Activated T-cell treated with anti-CD3 and anti-CD28 coated beads, Interleukin-2, amount 50 U/mL, for 48 hours (primary cell): ENCODE results near the gene BAHD1.

Experiments
- DNase-seq, 2 experiments: peaks; one replicate each; pipeline ENCODE4 v3.0.0-alpha.2; 2020

The BAHD1 gene

DNA sequence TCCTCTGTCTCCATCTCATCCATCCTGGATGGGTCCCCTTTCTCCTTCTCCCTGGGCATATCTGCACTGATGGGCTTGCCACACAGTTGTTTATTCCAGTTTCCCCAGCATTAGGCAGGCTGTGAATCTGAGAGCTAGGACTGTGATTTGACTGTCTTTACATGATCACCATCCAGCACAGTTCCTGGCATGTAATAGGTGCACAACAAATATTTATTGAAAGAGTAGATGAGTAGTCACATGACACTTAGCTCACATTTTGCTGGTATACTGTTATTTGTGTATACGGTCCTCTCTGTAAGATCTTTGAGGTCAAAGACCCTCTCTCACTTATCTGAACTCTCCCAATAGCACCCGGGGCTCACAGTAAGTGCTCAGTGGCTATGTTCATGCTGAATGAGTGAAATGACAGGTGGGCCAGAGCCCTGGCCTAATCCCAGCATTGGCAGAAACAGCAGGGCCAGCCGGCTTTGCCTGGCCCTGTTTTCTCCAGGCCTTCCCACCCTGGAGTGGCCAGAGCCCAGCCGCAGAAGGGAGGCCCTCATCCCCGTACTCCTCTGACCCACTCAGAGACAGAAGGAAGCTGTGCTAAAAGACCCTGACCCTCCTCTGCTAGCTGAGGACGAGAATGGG is 16.2 kb upstream of the BAHD1 start:
- DNase-seq: no peak

DNA sequence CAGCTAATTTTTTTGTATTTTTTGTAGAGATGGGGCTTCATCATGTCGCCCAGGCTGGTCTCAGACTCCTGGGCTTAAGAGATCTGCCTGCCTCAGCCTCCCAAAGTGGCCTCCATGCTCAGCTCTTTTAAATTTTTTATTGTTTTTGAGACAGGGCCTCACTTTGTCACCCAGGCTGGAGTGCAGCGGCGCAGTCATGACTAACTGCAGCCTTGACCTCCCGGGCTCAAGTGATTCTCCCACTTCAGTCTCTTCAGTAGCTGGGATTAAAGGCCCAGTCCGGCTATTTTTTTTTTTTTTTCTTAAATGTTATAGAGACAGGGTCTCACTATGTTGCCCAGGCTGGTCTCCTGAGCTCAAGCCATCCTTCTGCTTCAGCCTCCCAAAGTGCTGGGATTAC is 15.1 kb upstream of the BAHD1 start:
- no peak for DNase-seq

DNA sequence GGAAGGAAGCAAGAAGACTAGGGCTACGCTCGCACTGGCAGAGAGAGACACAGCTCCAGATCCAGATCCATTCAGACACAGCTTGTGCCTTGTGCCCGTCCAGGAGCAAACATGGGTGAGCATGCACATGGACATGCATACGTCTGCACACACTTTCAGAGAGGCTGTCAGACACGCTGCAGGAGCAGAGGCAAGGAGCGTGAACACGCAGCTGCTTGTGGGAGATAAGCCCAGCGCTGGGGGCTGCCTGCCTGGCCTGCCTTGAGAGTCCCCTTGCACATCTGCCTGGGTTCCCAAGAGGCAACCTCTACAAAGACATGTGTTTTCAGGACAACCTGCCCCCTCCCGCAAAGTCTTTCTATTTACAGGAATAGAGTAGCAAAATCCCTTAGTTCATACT is 13.6 kb upstream of the BAHD1 start:
- DNase-seq: no peak

DNA sequence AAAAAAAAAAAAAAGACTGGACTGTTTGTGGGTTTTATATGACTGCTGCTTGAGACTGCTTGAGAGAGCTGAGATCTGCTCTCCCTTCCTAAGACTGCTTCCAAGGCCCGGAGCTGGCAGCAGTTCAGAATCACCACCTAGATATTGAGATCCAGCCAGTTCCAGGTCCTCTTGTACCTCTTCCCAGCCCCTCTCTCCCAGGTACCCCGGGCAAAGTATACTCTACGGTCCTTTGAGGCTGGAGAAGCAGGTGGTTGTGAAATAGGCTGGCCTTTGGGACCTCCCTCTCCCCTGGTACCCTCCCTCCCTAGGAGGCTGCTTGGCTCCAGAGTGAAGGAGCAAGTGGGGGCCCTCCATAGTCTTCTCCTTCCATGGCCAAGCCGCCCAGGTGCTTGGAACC is 12.6 kb upstream of the BAHD1 start:
- DNase-seq: no peak

DNA sequence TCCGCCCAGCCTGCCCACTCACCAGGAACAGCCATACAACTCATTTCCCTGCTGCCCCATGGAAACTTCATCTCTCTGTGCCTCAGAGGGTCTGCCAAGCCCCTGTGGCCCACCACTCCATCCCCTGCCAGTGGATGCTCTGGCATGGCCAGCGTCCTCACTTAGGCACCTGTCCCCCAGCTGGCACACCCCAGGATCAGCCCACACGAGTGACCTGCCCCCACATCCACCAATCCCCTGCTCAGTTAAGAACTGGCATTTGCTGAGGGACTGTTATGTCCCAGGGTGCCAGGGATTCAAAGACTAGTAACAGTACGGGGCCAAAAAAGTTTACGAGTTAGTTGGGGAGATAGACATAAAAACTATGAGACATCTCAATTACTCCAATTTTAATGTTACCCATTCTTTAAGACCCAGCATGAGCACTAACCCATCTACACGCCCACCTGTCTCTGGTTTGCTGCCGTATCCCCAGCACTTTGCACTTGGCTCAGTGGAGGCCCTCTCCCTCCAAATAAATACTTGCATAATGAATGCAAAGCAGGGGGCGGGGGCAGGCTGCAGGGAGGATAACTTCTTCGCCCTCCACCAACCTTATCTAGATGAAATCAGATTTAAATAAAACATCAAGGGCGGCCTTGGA is 11.6 kb upstream of the BAHD1 start:
- DNase-seq: no peak

DNA sequence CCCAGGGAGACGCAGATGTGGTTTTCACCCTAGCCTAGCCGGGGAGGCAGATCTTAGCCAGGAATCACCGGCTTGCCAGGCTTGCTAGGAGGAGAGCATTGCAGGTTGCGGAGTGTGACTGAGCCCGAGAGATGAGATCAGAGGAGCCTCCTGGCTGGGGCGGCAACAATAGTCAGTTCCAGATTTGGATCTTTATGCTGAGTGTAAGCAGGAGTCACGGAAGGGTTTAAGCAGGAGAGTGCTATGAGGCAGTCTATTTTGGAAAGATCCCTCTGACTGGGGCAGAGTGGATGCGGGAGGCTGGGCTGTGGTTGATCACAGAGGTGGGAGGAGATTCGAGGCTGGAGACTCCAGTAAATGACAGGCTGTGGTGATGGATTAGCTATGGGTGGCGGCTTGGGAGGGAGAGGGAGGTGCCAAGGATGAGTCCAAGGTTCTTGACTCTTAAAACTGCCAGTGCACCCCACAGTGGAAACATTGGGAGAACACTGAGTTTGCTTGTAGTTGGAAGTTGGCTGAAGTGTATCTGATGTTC is 10.4 kb upstream of the BAHD1 start:
- DNase-seq: no peak

DNA sequence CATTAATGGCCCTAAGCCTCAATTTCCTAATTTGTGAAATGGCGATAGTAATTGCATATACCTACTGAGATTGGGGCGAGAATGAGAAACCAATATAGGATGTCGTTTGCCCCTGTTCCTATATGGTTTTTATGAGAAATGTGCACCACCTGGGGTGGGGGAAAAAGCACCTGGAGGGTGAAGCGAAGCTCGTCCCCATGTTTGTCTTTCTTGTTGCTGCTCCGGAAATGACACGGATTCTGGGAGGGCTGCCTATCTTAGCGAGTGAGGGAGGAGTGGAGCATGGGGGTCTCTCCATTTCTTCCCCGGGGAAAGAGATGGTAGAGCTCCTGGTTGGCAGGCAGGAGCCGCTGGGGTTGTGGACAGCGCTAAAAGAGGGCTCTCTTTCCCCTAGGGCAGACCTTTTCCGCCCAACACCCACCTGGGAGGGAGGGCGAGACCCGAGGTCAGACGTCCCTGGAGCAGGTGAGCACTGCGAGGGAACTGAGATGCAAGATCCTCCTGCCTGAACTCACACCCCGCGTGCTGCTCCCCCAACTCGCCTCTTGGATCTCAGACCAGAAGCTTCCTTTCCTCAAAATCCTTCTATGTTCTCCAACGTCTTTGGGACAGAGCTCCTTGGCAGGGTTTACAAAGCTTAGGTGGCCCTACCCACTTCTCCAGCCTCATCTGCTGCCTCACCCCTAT is 5.6 kb upstream of the BAHD1 start:
- DNase-seq: no peak

DNA sequence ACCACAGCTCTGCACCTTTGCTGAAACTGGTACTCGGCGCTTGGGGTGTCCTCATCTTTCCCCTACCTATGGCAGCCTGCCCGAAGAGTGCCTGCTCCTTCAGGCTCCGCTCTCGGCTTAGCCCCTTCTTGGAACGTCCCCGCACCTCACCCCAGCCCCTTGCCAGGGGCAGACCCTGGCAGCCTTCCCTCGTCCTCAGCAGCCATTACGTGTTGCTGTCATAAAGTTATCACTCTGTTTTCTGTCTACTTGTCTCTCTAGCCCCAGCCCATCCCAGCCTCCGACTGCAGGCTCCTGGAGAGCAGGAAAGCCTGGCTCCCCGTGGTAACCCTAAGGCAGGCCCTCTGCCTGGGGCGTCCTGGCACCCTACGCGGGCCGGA is 5.1 kb upstream of the BAHD1 start:
- DNase-seq: no peak

DNA sequence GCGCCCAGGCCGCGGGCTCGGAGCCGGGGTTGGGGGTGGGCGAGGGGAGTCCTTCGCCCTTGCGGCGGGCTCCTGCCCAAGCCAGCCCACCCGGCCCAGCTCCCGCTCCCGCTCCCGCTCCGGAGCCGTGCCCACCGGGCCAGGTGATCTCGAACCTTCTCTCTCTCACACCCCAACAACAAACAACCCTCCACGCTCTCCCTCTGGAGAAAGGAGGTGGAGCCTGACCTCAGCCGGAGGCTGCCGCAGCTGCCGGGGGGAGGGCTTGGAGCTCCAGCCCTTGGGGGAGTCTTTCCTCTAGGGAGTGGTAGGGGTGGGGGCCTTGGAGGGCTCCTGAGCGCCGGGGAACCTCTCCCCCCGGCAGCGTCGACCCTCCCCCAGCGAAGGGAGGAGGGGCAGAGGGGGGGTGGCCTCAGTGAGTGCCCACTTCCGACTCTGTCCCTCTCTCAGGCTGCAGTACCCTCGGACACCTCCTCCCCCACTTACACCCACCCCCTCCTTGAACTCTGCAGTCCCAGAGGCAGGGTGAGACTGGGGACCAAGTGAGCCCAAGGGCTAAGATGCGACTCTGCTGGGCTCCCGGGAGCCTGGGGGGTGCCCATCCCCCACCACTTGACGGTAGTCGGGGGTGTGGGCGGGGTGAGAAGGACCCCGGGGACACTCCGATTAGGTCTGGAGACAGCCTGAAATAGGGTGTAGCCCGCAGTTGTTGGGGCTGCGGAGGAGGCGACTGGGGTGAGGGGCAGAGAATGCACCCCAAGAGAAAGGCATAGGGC is 4.4 kb upstream of the BAHD1 start:
- peak; percentile 35 to 36 for DNase-seq

DNA sequence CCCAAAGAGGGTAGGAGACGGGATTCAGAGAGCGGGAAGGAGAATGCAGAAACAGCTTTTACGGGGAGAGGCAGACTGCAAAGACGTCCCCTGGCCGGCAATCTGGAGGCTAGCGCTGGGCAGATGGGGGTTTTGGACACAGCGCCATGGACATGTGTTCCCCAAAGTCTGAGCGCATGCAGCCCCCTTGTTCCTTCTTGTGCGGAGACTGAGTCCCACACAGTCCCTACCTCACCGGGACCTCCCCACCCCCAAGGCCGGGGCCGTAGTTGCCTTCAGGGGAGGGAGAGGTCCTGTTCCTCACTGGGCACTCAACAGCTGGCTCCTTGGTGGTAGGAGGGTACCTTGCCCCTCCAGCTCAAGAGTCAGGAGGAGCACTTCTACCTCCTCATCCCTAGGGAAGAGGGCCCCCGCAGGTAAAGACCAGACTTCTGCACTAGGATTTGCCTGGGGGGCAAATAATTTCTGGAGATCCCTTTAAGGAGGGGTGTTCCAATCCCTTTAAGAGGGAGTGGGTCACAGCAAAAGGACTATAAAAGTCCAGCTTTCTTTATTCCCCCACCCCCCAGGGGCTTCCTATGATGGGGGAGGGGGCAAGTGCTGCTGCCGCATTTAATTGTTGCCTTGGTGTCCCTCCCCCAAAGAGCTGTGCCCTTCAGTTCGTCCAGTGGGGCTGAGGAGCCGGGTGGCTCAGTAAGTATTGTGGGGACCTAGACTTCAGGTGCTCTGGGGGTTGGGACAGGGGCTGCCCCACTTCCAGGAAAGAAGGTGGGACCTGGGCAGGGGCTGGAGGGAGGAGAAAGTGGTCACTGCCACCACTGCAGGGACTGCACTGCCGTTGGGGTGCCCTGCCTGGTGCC is 3.6 kb upstream of the BAHD1 start:
- no peak for DNase-seq

DNA sequence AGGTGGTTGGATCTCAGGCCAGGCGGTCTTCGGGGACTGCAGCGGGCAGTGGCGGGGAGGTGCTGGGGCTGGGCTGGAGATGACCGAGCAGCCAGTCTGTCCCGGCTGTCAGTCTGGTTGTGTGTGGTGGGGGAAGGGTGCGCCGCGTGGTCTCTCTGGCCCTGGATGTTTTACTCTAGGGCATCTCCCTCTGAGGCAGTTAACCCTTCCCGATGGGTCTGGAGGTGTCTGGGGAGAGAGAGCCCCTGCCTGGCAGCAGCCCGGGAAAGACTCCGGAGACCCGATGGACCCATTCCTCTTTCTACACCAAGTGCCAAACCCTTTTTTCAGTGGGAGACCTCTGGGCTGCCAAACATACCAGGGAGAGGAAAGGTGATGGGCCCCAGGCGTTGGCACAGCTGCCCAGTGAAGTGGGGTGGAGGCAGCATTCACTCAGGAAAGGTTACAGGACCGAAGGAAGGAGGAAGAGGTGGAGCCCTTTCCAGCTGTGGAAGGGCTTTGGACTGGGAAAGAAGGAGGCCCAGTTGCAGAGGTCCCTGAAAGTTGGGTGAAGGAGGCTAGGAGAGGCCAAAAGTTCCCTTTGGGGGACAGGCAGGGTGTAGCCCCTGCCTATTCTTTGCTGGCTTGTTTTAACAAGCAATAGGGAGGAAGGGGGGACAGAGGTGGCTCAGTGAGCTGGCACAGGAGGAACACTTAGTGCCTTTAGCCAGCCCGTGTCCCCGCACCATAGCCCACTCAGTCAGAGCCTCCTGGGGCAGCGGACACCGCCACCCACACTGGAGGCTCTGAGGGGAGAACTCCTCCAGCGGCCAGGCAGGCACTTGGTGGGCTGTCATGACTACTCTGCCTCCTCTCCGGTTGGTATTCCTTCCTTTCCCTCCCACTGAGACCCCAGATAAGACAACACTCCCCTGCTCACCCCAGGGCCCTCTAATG is 2.7 kb upstream of the BAHD1 start:
- peak in 1 of 2 experiments; percentile 26 for DNase-seq

DNA sequence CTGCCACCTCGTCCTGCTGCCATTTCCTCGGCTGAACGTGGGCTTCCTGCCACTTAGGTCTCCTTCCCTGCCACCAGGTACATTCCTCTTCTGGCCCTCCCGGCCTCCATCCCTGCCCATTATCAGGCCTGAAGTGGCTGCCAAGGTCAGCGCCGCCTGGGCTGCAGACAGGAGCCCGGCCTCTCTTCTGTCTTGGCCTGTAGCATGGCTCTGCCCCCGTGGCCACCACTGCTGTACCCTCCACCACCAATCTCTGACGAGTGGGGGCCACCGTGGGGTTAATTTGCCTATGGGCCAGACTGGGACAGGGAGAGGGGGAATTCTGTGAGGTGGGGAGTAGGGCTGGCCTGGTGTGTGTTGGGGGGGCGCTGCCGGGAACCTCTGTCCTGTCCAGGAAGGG is 2.0 kb upstream of the BAHD1 start:
- no peak for DNase-seq

DNA sequence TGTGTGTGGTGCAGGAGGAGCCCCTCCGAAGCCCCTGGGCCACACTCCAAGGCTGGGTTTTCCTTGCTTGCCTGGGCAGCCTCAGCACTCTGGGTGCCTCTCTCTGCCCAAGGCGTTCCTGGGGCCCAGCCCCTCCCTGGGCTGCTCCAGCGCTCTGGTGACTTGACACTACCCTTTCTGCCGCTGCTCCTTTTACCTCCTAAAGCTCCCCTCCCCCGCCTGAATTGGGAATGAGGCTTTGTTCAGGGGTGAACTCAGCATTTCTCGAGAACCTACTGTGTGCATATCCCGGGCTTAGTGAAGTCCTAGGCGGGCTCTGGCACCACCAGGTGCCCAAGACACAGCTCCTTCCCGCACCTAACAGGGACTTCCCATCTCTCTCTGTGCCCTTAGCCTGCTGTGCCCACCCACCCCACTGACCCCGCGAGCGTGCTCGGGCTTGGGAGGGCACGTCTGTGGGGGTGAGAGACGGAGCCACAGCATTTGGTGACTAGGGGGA is 1.2 kb upstream of the BAHD1 start:
- DNase-seq: no peak

DNA sequence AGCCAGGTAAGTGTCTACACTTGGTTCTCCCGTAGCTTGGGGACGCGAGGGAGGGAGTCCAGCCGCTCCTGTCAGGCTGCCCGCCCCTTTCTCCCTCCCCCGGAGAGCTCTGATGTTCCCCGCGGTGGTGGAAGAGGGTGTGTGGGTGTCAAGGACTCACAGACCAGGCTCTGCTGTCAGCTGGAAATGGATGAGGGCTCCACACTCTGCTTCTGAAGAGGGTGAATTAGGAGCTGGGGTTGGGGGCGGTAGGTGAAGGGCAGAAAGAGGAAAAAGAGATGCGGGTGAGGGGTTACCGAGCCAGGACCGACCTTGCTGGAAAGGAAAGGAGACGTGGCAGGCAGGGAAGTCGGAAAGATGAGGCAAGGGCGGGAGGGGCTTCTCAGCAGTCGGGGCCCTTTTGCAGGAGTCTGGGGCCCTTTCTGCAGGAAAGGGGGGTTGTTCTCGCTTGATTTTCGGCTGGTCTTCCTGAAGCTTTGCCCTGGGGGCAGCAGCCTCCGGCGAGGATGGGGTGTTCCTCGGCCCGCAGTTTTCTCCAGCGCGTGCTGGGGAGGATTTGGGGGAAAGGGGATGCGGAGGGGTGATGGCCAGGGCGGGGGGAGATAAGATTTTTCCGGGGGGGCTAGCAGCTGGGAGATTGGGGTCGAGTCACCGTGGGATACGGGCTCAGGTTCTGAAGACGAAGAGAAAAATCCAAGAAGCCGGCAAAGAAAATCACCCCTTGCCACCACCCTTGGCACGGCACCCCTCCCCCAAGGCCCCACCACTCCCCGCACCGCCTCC is 602 bp upstream of the BAHD1 start:
- DNase-seq: peak; percentile 63 to 65

DNA sequence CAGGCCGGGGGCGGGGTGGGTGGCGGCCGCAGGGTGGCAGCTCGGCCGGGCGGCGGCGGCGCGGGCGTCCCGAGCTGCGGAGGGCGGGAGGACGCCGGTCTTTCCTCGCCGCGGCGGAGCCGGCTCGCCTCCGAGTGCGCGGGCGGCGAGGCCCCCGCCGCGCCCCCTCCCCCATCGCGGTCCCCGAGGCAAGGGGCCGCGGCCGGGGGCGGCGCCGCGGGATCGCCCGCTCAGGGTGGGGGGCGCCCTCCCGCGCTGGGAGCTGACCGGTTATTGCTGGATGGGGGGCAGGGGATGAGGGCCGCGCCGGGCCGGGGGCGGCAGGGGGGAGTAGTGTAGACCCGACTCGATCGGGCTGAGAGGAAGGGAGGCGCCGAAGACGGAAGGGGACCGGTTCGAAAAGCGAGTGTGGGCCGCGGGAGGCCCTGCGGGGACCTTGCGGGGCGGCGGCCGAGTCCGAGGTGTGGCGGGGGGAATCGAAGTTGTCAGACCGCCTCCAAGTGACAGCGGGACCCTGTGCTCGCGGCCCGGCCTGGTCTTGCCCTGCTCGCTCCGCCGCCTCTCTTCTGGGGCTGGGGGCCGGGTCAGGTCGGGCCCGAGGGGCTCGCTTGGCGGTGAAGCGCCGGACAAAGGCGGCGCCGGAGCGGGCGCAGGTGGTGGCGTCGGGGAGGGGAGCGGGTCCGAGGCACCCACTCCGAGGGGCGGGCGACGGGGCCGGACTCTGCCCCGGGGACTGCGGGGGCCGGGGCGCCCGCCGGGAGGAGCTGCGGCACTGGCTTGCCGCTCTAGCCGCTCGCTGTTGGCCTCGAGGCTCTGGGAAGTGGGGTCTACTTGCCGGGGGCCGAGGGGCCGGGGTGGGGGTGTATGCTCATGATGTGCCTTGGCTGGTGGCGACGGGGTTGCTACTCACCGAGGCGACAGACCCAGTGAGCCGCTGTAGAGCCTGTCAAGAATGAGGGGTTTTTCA is 1.1 kb downstream of the BAHD1 start:
- DNase-seq: peak; percentile 50 to 58

DNA sequence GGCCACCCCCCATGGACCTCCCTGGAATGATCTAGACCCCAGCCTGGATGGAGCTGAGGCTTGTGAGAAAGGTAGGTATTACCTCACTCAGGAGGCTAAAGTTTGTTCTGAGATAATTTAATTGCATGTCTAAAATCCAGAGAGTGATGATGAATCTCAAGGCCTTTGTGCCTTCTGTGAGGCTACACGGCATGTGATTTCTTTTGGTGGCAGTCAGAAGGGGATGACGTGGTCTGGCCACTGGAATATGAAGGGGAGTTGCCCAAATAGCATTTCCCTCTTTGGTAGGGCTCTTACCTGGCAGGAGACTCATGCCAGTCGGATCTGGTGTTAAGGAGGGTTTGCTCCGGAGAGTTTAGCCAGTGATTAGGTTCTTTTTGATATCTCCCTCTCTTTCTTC is 2.5 kb downstream of the BAHD1 start:
- no peak for DNase-seq

DNA sequence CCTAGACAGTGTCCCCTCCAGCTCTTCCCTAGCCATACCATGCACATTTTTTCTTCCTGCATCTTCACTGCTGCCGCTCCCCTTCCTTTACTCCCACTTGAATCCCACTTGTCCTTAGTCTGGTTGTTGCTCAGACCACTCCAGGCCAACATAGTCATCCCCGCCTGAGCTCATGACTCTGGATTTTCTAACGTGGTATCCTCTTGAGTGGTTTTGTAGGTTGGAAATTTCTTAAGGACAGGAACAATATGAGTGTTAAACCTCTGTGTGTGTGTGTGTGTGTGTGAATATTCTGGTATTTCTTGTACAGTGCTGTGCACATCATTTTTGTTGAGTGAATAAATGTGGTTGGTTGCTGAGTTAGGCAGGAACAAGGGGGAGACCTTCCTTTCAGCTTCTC is 3.1 kb downstream of the BAHD1 start:
- no peak for DNase-seq

DNA sequence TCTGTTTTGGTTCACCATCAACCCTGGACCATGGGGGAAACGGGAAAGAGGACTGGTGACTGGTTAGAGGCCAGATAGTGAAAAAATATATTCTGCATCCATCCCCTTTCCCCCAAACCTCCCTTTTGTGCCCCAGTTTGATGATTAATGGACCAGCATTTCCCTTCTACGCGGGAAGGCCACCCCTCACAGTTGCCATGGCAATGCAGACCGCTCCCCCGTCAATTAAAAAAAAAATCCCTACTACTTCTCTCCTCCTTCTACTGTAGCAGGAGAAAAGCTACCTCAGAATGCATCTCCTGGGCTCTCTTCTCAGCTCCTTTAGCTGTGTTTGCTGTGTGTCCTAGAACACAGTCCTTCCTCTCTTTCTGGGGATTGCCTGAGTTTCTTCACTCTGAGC is 4.0 kb downstream of the BAHD1 start:
- no peak for DNase-seq

DNA sequence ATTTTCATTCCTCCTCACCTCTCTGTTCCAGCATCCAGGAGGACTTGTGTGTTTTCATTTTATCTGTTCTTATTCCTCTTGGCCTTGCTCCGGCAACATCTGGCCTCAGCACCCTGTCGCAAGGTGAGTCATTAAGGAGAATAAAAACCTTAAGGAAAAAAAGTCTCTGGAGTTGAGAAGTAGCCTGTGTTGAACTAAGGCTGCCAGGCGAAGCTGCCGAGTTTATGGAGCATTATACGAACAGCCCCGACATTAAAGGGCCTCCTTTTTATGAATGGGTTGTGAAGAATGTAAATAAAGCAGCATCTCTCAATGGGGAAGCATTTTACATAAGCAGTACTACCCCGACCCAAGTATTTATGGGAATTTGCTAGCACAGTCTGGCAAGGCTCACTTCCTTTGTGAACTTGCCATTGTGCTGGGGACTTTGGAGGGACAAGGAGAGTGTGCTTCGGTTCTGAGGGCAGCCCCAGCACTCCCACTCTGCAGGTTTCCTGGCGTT is 4.7 kb downstream of the BAHD1 start:
- DNase-seq: no peak
